ENCODE data around the gene TMEM54. TPM values are rescaled to one million over a fixed set of nuclear protein-coding genes. Genes with fewer than 3 reads are reported as not detected.
A peak's percentile ranks its signal among the peaks of the same experiment; 100 is the strongest.
"Not testable (repeated sequence)": the region's sequence is repeated elsewhere in the genome, so short reads cannot be mapped to it uniquely, and the experiment has no call there.

The TMEM54 gene
- total RNA-seq, 4 donors from 2014 or later: 13.1 to 41.4 (median 26.3) TPM

GRCh38 chr1:32915766-32916706 lies 14.8 kb upstream of the TMEM54 start:
- Histone ChIP-seq H3K4me1 (no peaks in the 10 kb centered on the region), H3K36me3 (no peaks in the 10 kb centered on the region), H3K9me3 (peaks cover 0 to 6% (median 0%) of the 10 kb centered on the region in 4 donors), H3K27me3 (peaks cover 0 to 5% of the 10 kb centered on the region in 2 donors), H3K27ac (no peak overlapping the region), H3K4me3 (no peak overlapping the region)
- DNase-seq (ENCODE audit: low spot score in 2 of 2): no peak
- 68 to 72% methylated on average over 12 of the region's 12 CpGs for WGBS, 2 donors
- TF ChIP-seq POLR2A (IDR thresholded peaks at IDR 0.05): no peak
- TF ChIP-seq EP300 (IDR thresholded peaks at IDR 0.05): no peak
- no peak for TF ChIP-seq CTCF (IDR thresholded peaks at IDR 0.05)

DNA sequence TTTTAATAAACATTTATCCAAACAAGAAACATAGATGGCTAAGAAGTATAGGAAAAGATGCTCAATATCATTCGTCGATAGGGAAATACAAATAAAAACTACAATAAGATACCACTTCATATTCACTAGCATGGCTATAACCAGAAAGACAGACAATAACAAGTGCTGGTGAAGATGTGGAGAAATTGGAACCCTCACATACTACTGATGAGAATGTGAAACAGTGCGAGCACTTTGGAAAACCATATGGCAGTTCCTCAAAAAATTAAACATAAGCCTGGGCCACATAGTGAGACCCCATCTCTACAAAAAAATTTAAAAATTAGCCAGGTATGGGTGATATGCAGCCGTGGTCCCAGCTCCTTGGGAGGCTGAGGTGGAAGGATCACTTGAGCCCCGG lies 9.1 kb upstream of the TMEM54 start:
- 88 to 95% methylated on average over 5 of the region's 5 CpGs for WGBS, 2 donors
- H3K4me3 ChIP-seq: no peak overlapping the region
- H3K27me3 ChIP-seq: no peaks in the 10 kb centered on the region
- H3K27ac ChIP-seq: no peak overlapping the region
- H3K9me3 ChIP-seq: peaks cover 0 to 6% (median 0%) of the 10 kb centered on the region in 4 donors
- DNase-seq (ENCODE audit: low spot score in 2 of 2): no peak
- no peaks in the 10 kb centered on the region for H3K36me3 ChIP-seq
- no peak for TF ChIP-seq EP300 (IDR thresholded peaks at IDR 0.05)
- no peak for TF ChIP-seq POLR2A (IDR thresholded peaks at IDR 0.05)
- TF ChIP-seq CTCF (IDR thresholded peaks at IDR 0.05): no peak
- H3K4me1 ChIP-seq: no peaks in the 10 kb centered on the region

DNA sequence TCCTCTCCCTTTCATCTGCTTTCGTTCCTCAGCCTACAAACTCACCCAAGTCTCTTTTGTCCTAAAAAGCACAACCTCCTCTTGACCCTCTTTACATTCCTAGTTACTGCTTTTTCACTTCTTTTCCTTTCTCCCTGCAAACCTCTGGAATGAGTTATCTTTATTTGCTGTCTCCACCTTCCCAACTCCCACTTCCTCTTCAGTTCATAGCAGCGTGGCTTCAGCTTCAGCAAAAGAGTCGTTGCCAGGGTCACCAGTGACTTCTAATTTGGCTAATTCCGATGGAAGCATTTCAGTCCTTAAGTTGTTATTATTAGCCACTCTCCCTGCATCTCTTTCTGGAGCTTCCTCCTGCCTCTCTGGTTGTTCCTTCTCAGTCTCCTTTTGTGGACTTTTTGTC lies 6.2 kb upstream of the TMEM54 start:
- Histone ChIP-seq H3K27ac (no peak overlapping the region), H3K36me3 (no peaks in the 10 kb centered on the region), H3K9me3 (no peaks in the 10 kb centered on the region), H3K27me3 (peaks cover 0 to 4% of the 10 kb centered on the region in 2 donors), H3K4me3 (no peak overlapping the region), H3K4me1 (no peaks in the 10 kb centered on the region)
- TF ChIP-seq POLR2A (IDR thresholded peaks at IDR 0.05): no peak
- TF ChIP-seq CTCF (IDR thresholded peaks at IDR 0.05): no peak
- TF ChIP-seq EP300 (IDR thresholded peaks at IDR 0.05): no peak
- no peak for DNase-seq (ENCODE audit: low spot score in 2 of 2)
- 14 to 19% methylated on average over 4 of the region's 4 CpGs for WGBS, 2 donors

DNA sequence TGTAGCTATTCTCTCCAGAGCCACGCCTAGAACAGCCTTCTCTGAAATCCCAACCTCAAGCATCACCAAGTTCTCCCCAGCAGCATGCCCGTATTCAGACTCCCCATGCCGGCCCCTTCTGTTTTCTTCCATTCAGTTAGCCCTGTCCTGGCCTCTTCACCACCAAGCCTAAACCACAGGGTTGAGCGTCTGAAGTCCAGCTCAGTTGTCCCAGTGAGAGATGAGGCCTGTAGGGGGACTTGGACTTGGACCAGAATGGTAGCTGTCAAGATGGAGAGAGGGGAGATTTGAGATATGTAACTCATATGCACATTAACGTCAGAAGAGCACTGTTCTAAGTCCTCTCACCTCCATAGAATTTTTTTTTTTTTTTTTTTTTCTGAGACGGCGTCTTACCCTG lies 5.5 kb upstream of the TMEM54 start:
- Histone ChIP-seq H3K4me3 (no peak overlapping the region), H3K4me1 (peaks cover 0 to 1% (median 0%) of the 10 kb centered on the region in 4 donors), H3K9me3 (no peaks in the 10 kb centered on the region), H3K36me3 (no peaks in the 10 kb centered on the region), H3K27me3 (peaks cover 0 to 12% of the 10 kb centered on the region in 2 donors), H3K27ac (no peak overlapping the region)
- WGBS, 2 donors: 77 to 80% methylated on average over 7 of the region's 7 CpGs
- no peak for DNase-seq (ENCODE audit: low spot score in 2 of 2)
- TF ChIP-seq POLR2A (IDR thresholded peaks at IDR 0.05): no peak
- no peak for TF ChIP-seq CTCF (IDR thresholded peaks at IDR 0.05)

DNA sequence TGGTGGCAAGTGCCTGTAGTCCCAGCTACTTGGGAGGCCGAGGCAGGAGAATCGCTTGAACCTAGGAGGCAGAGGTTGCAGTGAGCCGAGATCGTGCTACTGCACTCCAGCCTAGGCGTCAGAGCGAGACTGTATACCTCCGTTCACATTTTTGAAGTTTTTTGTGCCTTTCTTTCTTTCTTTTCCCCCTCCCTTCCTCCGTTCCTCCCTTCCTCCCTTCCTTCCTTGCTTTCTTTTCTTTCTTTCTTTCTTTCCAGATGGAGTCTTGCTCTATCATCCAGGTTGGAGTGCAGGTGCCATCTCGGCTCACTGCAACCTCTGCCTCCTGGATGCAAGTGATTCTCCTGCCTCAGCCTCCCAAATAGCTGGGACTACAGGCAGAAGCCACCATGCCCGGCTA lies 4.4 kb upstream of the TMEM54 start:
- not testable (repeated sequence) for H3K4me3 ChIP-seq; H3K9me3 ChIP-seq; H3K36me3 ChIP-seq; H3K4me1 ChIP-seq; DNase-seq (ENCODE audit: low spot score in 2 of 2)
- Histone ChIP-seq H3K27me3 (peaks cover 0 to 18% of the 10 kb centered on the region in 2 donors), H3K27ac (peak overlapping the region in 1 of 4 donors; percentile 35)
- WGBS, 2 donors: 79 to 82% methylated on average over 10 of the region's 10 CpGs
